Activated CD4-positive, alpha-beta T cell treated with anti-CD3 and anti-CD28 coated beads for 4 hours (primary cell): ENCODE measurements around the gene LRRTM2.

Source experiments
- DNase-seq, 2 donors: peaks; one replicate each; pipeline ENCODE4 v3.0.0-alpha.2; 2020

LRRTM2 gene

GRCh38 chr5:138878437-138879235, 3.5 kb upstream of the LRRTM2 start:
- no peak for DNase-seq

- no peak for DNase-seq
These were observed 1.7 kb upstream of the LRRTM2 start for GRCh38 chr5:138876811-138877210.

GRCh38 chr5:138875946-138876345, 811 bp upstream of the LRRTM2 start:
- DNase-seq: no peak

GRCh38 chr5:138875552-138875875, 379 bp upstream of the LRRTM2 start:
- no peak for DNase-seq

- DNase-seq: no peak
These were observed 894 bp downstream of the LRRTM2 start for GRCh38 chr5:138874241-138874640.

- no peak for DNase-seq
These were observed 1.5 kb downstream of the LRRTM2 start for GRCh38 chr5:138873466-138874221.

- DNase-seq: no peak
These were observed 2.2 kb downstream of the LRRTM2 start for GRCh38 chr5:138872841-138873465.

GRCh38 chr5:138870611-138871010, 4.5 kb downstream of the LRRTM2 start:
- DNase-seq: no peak

- DNase-seq: no peak
These were observed 5.2 kb downstream of the LRRTM2 start for GRCh38 chr5:138869763-138870500.

GRCh38 chr5:138869038-138869437, 6.1 kb downstream of the LRRTM2 start:
- no peak for DNase-seq

GRCh38 chr5:138867011-138867410, 8.1 kb downstream of the LRRTM2 start:
- DNase-seq: no peak

- no peak for DNase-seq
These were observed 22.0 kb downstream of the LRRTM2 start for GRCh38 chr5:138853132-138853531.

- DNase-seq: no peak
These were observed 24.2 kb downstream of the LRRTM2 start for GRCh38 chr5:138850865-138851435.

GRCh38 chr5:138849882-138850281, 25.3 kb downstream of the LRRTM2 start:
- DNase-seq: no peak

- no peak for DNase-seq
These were observed 25.7 kb downstream of the LRRTM2 start for GRCh38 chr5:138849439-138849838.

GRCh38 chr5:138844812-138845513, 30.2 kb downstream of the LRRTM2 start:
- DNase-seq: no peak

- DNase-seq: no peak
These were observed 31.0 kb downstream of the LRRTM2 start for GRCh38 chr5:138844125-138844461.

- no peak for DNase-seq
These were observed 31.6 kb downstream of the LRRTM2 start for GRCh38 chr5:138843316-138844124.

GRCh38 chr5:138841531-138841930, 33.6 kb downstream of the LRRTM2 start:
- DNase-seq: no peak

- DNase-seq: no peak
These were observed 35.0 kb downstream of the LRRTM2 start for GRCh38 chr5:138840103-138840502.

- no peak for DNase-seq
These were observed 38.0 kb downstream of the LRRTM2 start for GRCh38 chr5:138837160-138837559.
